PC-9 (cell line): Measurements from ENCODE around the gene B3GALT6. TPM values are rescaled to one million over a fixed set of nuclear protein-coding genes. Genes with fewer than 3 reads are reported as not detected.
A peak's percentile ranks its signal among the peaks of the same experiment; 100 is the strongest.

Experiments
- BruUV-seq: library from RNA; stranded (reverse); fragments of 400-500 nt; replicated peaks from 2 replicates; lab custom pipeline; 2021; lab: Mats Ljungman, UMichigan
- CTCF ChIA-PET: fragments of 300-600 bp; sonication (Branson Sonifier 250); formaldehyde crosslinking; loops from one replicate; lab custom pipeline; 2022; ENCODE audit warnings: antibody characterized with exemption; lab: Charles Lee
- POLR2A ChIA-PET: fragments of 300-600 bp; sonication (Branson Sonifier 250); formaldehyde crosslinking; loops from one replicate; lab custom pipeline; 2022; ENCODE audit warnings: antibody characterized with exemption; ENCODE audit not compliant: unreplicated experiment; lab: Charles Lee
- DNase-seq, 2 experiments: peaks; one replicate each; pipeline versions ENCODE4 v3.0.0 to v3.0.0-alpha.2; 2015 to 2022; ENCODE audit warnings: mixed read lengths in 1 of 2
- H2AFZ ChIP-seq: fragments of 200-600 bp; sonication (generic); 2 replicates; pipeline ENCODE4 v1.8.1; 2017; ENCODE audit warnings: antibody characterized with exemption
- H3F3A ChIP-seq: fragments of 200-600 bp; sonication (generic); 2 replicates; pipeline ENCODE4 v1.8.1; 2017; ENCODE audit warnings: antibody characterized with exemption, mild to moderate bottlenecking, low read depth; ENCODE audit not compliant: insufficient read depth
- H3K27ac ChIP-seq: fragments of 200-600 bp; sonication (generic); 2 replicates; pipeline ENCODE4 v1.6.1; 2016; ENCODE audit warnings: mixed run types
- H3K27me3 ChIP-seq: fragments of 200-600 bp; sonication (generic); 2 replicates; pipeline ENCODE4 v1.6.1; 2016; ENCODE audit warnings: low read depth, mixed run types; ENCODE audit not compliant: insufficient read depth
- H3K36me3 ChIP-seq: fragments of 200-600 bp; sonication (generic); 2 replicates; pipeline ENCODE4 v1.6.1; 2016; ENCODE audit warnings: low read depth, mixed run types
- H3K4me1 ChIP-seq: fragments of 200-600 bp; sonication (generic); replicated peaks from 2 replicates; pipeline ENCODE4 v1.6.1; 2016; ENCODE audit warnings: mixed run types; ENCODE audit not compliant: insufficient read depth
- H3K4me2 ChIP-seq: fragments of 200-600 bp; sonication (generic); 2 replicates; pipeline ENCODE4 v1.6.1; 2017; ENCODE audit warnings: mixed run types
- H3K4me3 ChIP-seq: fragments of 200-600 bp; sonication (generic); 2 replicates; pipeline ENCODE4 v1.6.1; 2016; ENCODE audit warnings: mixed run types
- H3K79me2 ChIP-seq: fragments of 200-600 bp; sonication (generic); 2 replicates; pipeline ENCODE4 v1.6.1; 2017; ENCODE audit warnings: low read depth, mixed run types
- H3K9me2 ChIP-seq: fragments of 200-600 bp; sonication (generic); 2 replicates; pipeline ENCODE4 v1.8.1; 2017; ENCODE audit warnings: mild to moderate bottlenecking; ENCODE audit not compliant: insufficient read depth
- H3K9me3 ChIP-seq: fragments of 200-600 bp; sonication (generic); 2 replicates; pipeline ENCODE4 v1.8.1; 2016; ENCODE audit warnings: low read depth; ENCODE audit not compliant: insufficient read depth
- H4K20me1 ChIP-seq: fragments of 200-600 bp; sonication (generic); 2 replicates; pipeline ENCODE4 v1.8.1; 2017; ENCODE audit not compliant: insufficient read depth
- EZH2 ChIP-seq: fragments of 200-600 bp; sonication (generic); IDR thresholded peaks from 2 replicates; pipeline ENCODE4 v1.8.0; 2017; ENCODE audit warnings: antibody characterized with exemption, low read depth
- intact Hi-C: fragments of 100-400 bp; cut with micrococcal nuclease; formaldehyde crosslinking; loops from one replicate; pipeline ENCODE4 v1.10.0; 2022; ENCODE audit not compliant: unreplicated experiment
- total RNA-seq: library from RNA; stranded (reverse); gene quantifications from 2 replicates; pipeline ENCODE4 v1.2.3, GENCODE V29; 2021
- TF ChIP-seq, protein P1 (sequence below): fragments of 200-600 bp; sonication (generic); conservative IDR thresholded peaks from 2 replicates; pipeline ENCODE4 v1.6.1; 2017; ENCODE audit warnings: mixed run types, antibody characterized with exemption, mild to moderate bottlenecking, moderate library complexity

The B3GALT6 gene
- total RNA-seq, 1 experiment from 2014 or later: 16.2 TPM

DNA sequence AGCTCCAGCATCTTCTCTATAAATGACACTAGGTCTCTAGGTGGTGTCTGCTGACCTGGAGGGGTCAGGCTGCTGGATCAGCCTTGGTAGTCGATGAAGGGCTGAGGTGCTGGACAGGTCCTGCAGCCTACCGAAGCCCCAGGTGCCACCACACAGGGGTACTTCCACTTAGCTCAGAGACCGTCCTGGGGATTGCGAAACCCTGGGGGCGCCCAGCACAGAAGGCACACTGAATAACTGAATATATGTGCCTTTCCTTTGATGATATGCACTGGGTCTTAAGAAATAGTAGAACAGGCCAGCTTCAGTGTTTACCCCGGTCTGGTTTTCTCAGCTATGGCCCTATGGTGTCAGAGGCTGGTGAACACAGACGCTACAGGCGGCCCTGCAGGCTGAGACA lies 30.7 kb downstream of the B3GALT6 start:
- BruUV-seq: no TSS peak
- H3K27me3 ChIP-seq: no peaks in the 10 kb centered on the region
- TF ChIP-seq EZH2: no peak
- TF ChIP-seq, protein P1, sequence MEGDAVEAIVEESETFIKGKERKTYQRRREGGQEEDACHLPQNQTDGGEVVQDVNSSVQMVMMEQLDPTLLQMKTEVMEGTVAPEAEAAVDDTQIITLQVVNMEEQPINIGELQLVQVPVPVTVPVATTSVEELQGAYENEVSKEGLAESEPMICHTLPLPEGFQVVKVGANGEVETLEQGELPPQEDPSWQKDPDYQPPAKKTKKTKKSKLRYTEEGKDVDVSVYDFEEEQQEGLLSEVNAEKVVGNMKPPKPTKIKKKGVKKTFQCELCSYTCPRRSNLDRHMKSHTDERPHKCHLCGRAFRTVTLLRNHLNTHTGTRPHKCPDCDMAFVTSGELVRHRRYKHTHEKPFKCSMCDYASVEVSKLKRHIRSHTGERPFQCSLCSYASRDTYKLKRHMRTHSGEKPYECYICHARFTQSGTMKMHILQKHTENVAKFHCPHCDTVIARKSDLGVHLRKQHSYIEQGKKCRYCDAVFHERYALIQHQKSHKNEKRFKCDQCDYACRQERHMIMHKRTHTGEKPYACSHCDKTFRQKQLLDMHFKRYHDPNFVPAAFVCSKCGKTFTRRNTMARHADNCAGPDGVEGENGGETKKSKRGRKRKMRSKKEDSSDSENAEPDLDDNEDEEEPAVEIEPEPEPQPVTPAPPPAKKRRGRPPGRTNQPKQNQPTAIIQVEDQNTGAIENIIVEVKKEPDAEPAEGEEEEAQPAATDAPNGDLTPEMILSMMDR: no peak
- H3K9me3 ChIP-seq: no peaks in the 10 kb centered on the region
- ChIA-PET POLR2A (no interaction called here), CTCF (no interaction called here)
- H3K4me1 ChIP-seq: no peaks in the 10 kb centered on the region
- H4K20me1 ChIP-seq: peaks cover 39% of the 10 kb centered on the region
- peaks cover 22% of the 10 kb centered on the region for H3K79me2 ChIP-seq
- H3F3A ChIP-seq: peaks cover 22% of the 10 kb centered on the region; the same call in 1 of the 2 replicates
- DNase-seq: no peak
- no peaks in the 10 kb centered on the region for H3K9me2 ChIP-seq
- H3K4me2 ChIP-seq: no peak overlapping the region
- H3K27ac ChIP-seq: no peak overlapping the region
- no peak overlapping the region for H2AFZ ChIP-seq
- intact Hi-C loops: no loop called here
- H3K4me3 ChIP-seq: no peak overlapping the region
- peaks cover 12% of the 10 kb centered on the region; the same call in 1 of the 2 replicates for H3K36me3 ChIP-seq

DNA sequence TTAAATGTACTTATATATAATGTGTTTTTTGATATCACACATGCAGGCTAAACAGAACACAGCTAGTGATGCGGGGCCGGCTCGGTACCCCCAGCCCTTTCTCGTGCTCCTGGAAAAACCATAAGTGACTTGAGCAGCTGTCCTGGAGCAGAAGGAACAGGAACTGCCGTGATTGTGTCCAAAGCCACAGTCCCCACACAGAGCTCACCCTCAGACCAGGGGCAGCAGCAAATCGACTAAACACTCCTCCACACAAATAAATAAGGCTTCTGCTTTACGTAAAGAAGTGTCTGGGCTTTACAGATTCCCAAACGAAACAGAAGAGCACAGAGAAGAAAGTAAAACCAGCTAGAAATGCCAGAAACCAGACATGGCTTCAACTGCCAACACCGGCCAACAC lies 32.0 kb downstream of the B3GALT6 start:
- TF ChIP-seq, protein P1: no peak
- no peak for TF ChIP-seq EZH2
- Histone ChIP-seq H3K4me3 (no peak overlapping the region), H3F3A (peaks cover 22% of the 10 kb centered on the region; the same call in 1 of the 2 replicates), H3K4me1 (no peaks in the 10 kb centered on the region), H3K9me3 (no peaks in the 10 kb centered on the region), H2AFZ (no peak overlapping the region), H3K9me2 (no peaks in the 10 kb centered on the region), H4K20me1 (peaks cover 45% of the 10 kb centered on the region), H3K4me2 (no peak overlapping the region), H3K27ac (no peak overlapping the region), H3K27me3 (no peaks in the 10 kb centered on the region), H3K79me2 (peaks cover 33% of the 10 kb centered on the region), H3K36me3 (peaks cover 12% of the 10 kb centered on the region; the same call in 1 of the 2 replicates)
- intact Hi-C loops: no loop called here
- ChIA-PET POLR2A (interaction anchor here (0.6 kb wide), 1 partner anchor 9 kb away, joined by 3 read pairs; the partner anchor contains the start of gene UBE2J2), CTCF (no interaction called here)
- DNase-seq: no peak
- no TSS peak for BruUV-seq

DNA sequence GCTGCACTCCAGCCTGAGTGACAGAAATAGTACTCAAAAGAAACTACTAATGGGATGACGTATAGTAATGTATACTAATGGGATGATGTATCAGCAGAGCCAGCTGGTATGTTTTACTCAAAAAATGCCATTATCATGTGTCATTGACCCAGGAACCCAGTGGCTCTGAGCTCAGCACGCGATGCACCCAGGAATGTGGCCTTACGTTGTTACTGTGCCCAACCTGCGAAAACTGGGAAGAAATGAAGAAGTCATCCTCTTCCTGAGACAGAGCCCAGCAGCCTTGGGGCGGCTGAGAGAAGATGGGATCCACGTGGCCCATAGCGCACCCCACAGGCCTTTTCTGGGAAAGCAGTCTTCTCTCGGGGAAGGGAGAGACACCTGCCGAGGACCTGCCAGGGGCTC lies 32.8 kb downstream of the B3GALT6 start:
- H3K79me2 ChIP-seq: peaks cover 39% of the 10 kb centered on the region
- POLR2A ChIA-PET: interaction anchor here (0.5 to 0.6 kb wide), 2 partner anchors 245 to 280 kb away, joined by 8 to 13 read pairs; partner anchors contain the start of gene AGRN

More for the DNA sequence above, 32.8 kb downstream of the B3GALT6 start:
- Histone ChIP-seq H3K9me3 (no peaks in the 10 kb centered on the region), H3K4me1 (no peaks in the 10 kb centered on the region), H3K4me2 (no peak overlapping the region), H3F3A (peaks cover 22% of the 10 kb centered on the region; the same call in 1 of the 2 replicates), H3K4me3 (no peak overlapping the region), H3K27me3 (no peaks in the 10 kb centered on the region), H3K36me3 (peaks cover 10% of the 10 kb centered on the region; the same call in 1 of the 2 replicates), H2AFZ (no peak overlapping the region), H3K27ac (peak overlapping the region; percentile 44; the same call in 1 of the 2 replicates), H4K20me1 (peaks cover 51% of the 10 kb centered on the region), H3K9me2 (no peaks in the 10 kb centered on the region)
- TF ChIP-seq, protein P1: peak; percentile 53
- TF ChIP-seq EZH2: no peak
- peak; percentile 70 to 84 for DNase-seq
- CTCF ChIA-PET: interaction anchor here (0.6 kb wide), 2 partner anchors 192 to 288 kb away, joined by 3 to 5 read pairs; no protein-coding TSS in a partner anchor
- BruUV-seq: no TSS peak
- intact Hi-C loops: loop anchor here (1.0 kb wide), 2 partner anchors 102 to 143 kb away; no protein-coding TSS in a partner anchor
